ENCODE measurements around the gene TTLL10.

Gene TTLL10

GRCh38 chr1:1173793-1174415, at the start of gene TTLL10:
Gene TTLL10, plus strand, starts transcription at chr1:1173880. Its CDS starts 5,336 bp downstream, at chr1:1179216.
- peak; percentile 78 for DNase-seq

- DNase-seq: no peak
Observed at GRCh38 chr1:1124508-1124785, 49.2 kb upstream of the TTLL10 start.

- no peak for DNase-seq
Observed at GRCh38 chr1:1124786-1125642, 48.7 kb upstream of the TTLL10 start.

- DNase-seq: no peak
Observed at GRCh38 chr1:1125945-1126344, 47.7 kb upstream of the TTLL10 start.

GRCh38 chr1:1127551-1128451, 45.9 kb upstream of the TTLL10 start:
- DNase-seq: no peak

- no peak for DNase-seq
Observed at GRCh38 chr1:1128454-1129139, 45.1 kb upstream of the TTLL10 start.

GRCh38 chr1:1129381-1129821, 44.3 kb upstream of the TTLL10 start:
- DNase-seq: no peak

GRCh38 chr1:1130206-1131120, 43.2 kb upstream of the TTLL10 start:
- no peak for DNase-seq

GRCh38 chr1:1132042-1132950, 41.4 kb upstream of the TTLL10 start:
- DNase-seq: no peak

- no peak for DNase-seq
Observed at GRCh38 chr1:1132956-1133750, 40.5 kb upstream of the TTLL10 start.

GRCh38 chr1:1134300-1134970, 39.2 kb upstream of the TTLL10 start:
- no peak for DNase-seq

- no peak for DNase-seq
Observed at GRCh38 chr1:1135339-1136136, 38.1 kb upstream of the TTLL10 start.

- peak; percentile 45 for DNase-seq
Observed at GRCh38 chr1:1136547-1137230, 37.0 kb upstream of the TTLL10 start.

- DNase-seq: peak; percentile 86
Observed at GRCh38 chr1:1137256-1138045, 36.2 kb upstream of the TTLL10 start.

- DNase-seq: no peak
Observed at GRCh38 chr1:1140673-1141072, 33.0 kb upstream of the TTLL10 start.

GRCh38 chr1:1141244-1141910, 32.3 kb upstream of the TTLL10 start:
- DNase-seq: no peak
